IPS DF 19.7 (cell line): ENCODE results near the gene GAB2.
A peak's percentile ranks its signal among the peaks of the same experiment; 100 is the strongest.
"Not testable (repeated sequence)": the region's sequence is repeated elsewhere in the genome, so short reads cannot be mapped to it uniquely, and the experiment has no call there.

Experiments used
- DNase-seq: peaks from one replicate; pipeline ENCODE4 v3.0.0-alpha.2; 2013; ENCODE audit warnings: low read depth, low spot score

GAB2 gene

DNA sequence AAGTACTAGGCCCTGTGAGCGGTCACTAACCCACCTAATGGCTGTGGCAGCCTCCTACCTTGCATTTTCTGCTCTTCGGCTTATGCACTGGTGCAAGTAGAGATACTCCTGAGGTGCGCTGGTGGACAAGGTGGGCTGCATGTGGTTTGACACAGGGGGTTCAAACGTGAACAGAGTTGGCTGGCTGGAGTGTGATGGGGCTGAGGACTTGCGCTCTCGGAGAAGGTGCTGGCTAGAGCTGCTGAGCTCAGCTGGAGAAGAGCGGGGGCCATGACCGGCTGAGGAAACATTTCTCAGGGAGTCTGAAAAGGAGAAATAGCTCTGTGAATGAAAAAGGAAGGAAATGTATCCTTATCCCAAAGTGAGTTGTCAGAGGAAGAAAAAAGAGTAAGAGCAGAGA, 167.5 kb downstream of the GAB2 start:
- DNase-seq, result no peak

- DNase-seq, result no peak
Observed at GRCh38 chr11:78248903-78249302, 168.7 kb downstream of the GAB2 start.

GRCh38 chr11:78248191-78248590, 169.4 kb downstream of the GAB2 start:
- no peak for DNase-seq

GRCh38 chr11:78244546-78245255, 172.9 kb downstream of the GAB2 start:
- DNase-seq, result no peak

DNA sequence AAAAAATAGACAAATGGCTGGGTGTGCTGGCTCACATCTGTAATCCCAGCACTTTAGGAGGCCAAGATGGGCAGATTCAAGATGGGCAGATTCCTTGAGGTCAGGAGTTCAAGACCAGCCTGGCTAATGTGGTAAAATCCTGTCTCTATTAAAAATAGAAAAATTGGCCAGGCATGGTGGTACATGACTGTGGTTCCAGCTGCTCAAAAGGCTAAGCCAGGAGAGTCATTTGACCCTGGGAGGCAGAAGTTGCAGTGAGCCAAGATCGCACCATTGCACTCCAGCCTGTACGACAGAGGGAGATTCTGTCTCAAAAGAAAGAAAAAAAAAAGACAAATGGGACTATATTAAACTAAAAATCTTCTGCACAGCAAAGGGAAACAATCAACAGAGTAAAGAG, 173.5 kb downstream of the GAB2 start:
- no peak for DNase-seq

GRCh38 chr11:78241475-78241874, 176.1 kb downstream of the GAB2 start:
- DNase-seq, result no peak

GRCh38 chr11:78239781-78240180, 177.8 kb downstream of the GAB2 start:
- DNase-seq, result no peak

DNA sequence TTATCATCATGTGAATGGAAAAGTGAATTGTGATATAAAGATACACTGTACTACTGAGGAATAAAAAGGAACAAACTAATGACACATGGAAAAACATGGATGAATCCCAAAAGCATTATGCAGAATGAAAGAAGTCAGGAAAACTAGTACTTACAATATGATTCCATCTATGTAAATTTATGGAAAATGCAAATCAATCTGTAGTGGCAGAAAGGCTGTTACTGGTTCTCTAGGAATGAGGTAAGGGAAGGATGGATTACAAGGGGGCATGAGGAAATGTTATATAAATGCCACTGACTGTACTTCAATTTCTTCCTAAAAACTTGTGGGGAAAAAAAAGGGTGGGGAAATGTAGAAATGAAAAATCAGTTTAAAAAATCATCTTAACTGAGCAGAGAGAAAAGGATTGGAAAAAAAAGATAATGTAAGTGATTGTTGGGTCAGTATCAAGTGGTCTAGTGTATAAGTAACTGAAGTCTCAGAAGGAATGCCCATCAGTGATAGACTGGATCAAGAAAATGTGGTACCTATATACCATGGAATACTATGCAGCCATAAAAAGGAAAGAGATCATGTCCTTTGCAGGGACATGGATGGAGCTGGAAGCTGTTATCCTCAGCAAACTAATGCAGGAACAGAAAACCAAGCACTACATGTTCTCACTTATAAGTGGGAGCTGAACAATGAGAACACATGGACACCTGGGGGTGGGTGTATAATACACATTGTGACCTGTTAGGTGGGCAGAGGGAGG, 180.2 kb downstream of the GAB2 start:
- DNase-seq, result no peak

DNA sequence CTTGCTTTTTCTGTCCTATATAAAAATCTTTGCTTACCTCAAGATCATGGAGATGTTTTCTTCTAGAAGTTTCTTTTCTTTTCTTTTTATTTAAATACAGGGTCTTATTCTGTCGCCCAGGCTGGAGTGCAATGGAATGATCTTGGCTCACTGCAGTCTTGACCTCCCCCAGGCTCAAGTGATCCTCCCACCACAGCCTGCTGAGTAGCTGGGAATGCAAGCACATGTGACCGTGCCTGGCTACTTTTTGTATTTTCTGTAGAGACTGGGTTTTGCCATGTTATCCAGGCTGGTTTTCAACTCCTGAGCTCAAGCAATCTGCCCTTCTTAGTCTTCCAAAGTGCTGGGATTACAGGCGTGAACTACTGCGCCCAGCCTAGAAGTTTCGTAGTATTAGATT, 183.6 kb downstream of the GAB2 start:
- no peak for DNase-seq

GRCh38 chr11:78233046-78233445, 184.6 kb downstream of the GAB2 start:
- not testable (repeated sequence) for DNase-seq

- no peak for DNase-seq
Observed at GRCh38 chr11:78231962-78232501, 185.6 kb downstream of the GAB2 start.

DNA sequence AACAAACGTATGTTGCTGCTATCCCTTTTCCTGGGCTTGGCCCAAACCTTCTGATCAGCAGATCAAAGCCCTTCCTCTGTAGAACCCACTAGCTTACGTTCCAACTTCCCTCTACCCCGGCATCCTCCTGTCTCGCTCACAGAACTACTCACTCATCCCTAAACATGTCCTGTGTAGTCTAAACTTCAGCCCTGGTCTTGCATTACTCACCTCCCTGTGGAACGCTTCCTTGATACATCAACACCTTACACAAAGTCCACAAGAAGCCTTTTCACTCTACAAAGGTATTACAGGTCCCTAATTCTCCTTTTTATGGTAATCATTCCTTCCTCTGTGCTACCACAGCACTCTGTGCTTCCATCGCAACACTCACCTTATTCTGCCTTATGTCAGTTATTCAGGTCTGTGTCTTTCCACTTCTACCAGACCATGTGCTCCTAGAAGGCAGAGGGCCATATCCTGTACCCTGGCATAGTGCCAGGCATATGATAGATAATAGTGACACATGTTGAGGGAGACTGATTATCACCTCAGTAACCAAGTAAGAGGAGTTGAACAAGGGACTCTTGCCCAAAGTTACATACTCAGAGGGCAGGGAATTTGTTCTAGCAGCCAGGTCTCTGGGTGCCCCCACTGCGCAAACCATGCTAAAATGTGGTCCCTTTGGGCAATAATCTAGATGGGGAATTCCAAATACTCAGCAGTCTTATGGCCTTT, 187.3 kb downstream of the GAB2 start:
- DNase-seq, result no peak

DNA sequence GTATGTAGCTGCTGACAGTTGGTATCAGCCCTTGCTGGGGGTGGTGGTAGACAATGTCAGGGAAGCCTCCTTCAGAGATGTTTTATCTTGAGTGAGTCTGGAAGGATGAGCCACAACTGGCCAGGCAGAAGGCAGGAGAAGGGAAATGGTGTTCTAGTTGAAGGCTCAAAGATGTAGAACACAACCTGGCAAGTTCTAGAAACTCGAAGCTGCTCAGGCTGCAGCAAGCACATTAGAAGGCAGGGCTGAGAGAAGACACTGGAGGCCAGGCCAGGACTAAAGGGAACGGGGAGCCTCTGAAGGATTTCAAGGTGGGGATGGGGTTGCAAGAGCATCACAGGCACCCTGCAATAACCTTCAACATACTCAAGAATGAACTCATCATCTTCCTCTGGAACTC, 188.5 kb downstream of the GAB2 start:
- DNase-seq, result no peak

- DNase-seq, result peak; percentile 56
Observed at GRCh38 chr11:78228467-78228866, 189.2 kb downstream of the GAB2 start.

DNA sequence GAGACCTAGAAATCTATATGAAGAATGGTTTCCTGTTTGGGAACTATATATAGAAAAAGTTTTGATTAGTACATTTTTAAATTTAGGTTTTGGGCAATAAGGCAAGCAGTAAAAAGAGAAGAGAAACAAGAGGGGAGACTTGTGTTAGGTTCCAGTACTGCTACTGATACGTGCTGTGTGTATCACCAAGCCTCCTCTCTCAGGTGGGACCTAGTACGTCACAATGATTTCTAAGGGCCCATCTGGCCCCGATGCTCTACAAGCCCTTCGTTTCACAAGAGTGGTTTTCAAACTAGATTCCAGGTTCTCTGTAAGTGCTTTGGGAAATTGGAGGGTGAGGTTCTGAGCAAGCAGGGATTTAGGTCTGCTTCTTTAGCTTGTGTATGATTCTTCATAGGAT, 189.7 kb downstream of the GAB2 start:
- DNase-seq, result no peak

DNA sequence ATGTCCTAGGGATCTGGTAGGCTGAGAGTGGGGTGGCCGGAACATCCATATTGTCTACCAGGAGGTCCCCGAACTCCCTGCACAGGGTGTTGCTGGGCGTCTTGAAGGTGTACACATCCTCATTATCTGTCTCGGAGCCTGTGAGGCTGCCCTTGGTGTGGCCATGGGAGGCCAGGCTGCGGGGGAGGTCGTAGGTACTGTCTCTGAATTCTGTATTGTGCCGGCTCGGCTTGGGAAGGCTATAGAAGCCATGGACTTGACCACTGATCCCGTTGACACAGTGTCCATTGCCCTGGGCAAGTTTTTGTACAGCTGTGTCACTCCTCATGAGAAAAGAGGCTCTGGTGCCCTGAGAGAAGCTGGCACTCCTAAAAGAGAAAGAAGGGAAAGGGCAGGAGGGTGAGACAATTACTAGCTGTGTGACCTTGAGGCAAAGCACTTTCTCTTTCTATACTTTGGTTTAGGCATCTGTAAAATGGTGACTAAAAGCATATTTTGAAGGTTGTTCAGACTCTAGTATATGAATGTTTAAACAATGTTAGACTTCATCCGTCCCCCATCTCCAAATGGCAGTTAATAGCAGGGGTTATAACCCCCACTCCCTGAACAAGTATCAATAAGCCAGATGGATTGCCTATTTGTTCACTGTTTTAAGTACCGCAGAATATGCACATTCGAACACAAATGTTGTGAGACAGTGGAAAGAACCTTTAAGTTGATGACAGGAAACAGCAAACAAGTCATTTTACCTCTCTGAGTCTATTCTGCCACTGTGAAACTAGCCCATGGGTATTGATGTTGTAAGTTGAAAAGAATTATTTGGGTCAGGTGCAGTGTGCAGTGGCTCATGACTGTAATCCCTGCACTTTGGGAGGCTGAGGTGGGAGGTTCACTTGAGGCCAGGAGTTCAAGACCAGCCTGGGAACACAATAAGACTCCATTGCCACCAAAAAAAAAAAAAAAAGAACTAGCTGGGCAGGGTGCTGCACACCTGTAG, 190.6 kb downstream of the GAB2 start:
- DNase-seq, result no peak

DNA sequence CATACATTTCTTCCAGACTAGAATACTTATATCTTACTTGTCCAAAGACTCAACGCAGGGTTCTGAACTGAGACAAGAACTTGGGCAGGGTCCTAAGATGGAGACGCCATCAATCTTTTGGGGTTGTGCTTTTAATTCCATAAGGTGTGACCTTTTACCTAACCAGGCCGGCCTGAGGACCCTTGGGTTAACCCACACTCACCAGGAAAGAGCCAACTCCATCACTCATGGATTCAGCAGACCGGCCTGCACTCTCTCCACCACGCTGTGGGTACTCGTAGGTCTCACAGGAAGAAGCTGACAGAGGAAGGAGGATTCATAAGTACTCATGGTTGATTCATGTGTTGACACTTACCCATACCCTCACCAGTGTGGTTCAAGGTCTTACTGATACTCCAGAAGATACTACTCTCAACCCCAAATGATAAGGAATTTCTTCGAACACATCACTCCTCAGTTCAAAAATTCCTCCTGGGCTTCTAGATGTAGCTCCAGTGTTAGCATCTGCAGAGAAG, 192.7 kb downstream of the GAB2 start:
- DNase-seq, result no peak

DNA sequence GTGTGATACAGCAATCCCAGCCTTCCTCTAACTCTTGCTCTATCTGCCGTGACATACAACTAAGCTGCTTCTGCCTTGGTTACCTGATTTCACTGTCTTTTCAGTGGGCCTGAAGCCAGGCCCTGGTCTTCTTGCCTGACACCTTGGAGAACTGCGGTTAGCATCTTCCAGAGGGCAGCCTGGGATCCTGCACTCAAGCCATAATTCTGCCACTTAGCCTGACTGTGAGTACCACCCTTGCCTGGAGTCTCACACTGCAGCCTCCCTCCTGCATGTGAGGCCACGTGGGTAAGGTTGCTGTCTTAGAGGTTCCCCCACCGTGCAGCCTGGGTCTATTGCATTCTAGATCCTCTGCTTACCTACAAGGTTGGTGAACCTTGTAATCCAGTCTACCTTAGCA, 193.1 kb downstream of the GAB2 start:
- no peak for DNase-seq

- no peak for DNase-seq
Observed at GRCh38 chr11:78223320-78223954, 194.2 kb downstream of the GAB2 start.

DNA sequence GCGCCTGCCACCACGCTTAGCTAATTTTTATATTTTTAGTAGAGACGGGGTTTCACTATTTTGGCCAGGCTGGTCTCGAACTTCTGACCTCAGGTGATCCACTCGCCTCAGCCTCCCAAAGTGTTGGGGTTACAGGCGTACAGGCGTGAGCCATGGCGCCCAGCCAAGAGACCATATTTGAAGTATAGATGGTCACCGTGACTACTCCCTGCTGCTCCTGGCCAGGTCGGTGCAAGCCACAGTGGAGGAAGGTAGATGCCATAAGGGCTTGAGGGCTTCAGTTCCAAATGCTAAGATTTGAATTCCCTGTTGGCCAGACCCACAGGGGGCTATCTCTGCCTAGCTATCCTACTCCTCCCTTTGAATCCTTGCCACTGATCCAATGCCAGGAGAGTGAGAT, 194.9 kb downstream of the GAB2 start:
- not testable (repeated sequence) for DNase-seq
